B cell (primary cell): Measurements from ENCODE around the gene TIGD2.

Source experiments
- CTCF ChIP-seq: fragments of 200-600 bp; IDR thresholded peaks from one replicate; pipeline ENCODE4 v1.8.0; 2022; ENCODE audit warnings: antibody characterized with exemption, mild to moderate bottlenecking
- EZH2 ChIP-seq: IDR thresholded peaks from 2 replicates; pipeline ENCODE4 v1.6.1; 2012; ENCODE audit warnings: borderline replicate concordance, low read depth, mild to moderate bottlenecking, moderate library complexity, low read length; ENCODE audit not compliant: insufficient read depth, poor library complexity, severe bottlenecking

GRCh38 chr4:89123451-89123851 is 12.1 kb downstream of the TIGD2 start:
- TF ChIP-seq CTCF = no peak
- no peak for TF ChIP-seq EZH2
